SK-N-SH treated with all-trans-retinoic acid at 6 μM for 48 hours (cell line): ENCODE measurements around the gene GAGE10.

Source experiments
- ATAC-seq: fragments of 200-7000 bp; cut with Tn5 transposase; 3 replicates; pipeline ENCODE4 v1.9.1; 2020; ENCODE audit warnings: mild to moderate bottlenecking, moderate library complexity
- ARNTL ChIP-seq: fragments of 450-650 bp; formaldehyde crosslinking; IDR thresholded peaks from 2 replicates; pipeline ENCODE4 v1.5.0; 2020; ENCODE audit warnings: low read depth, mild to moderate bottlenecking, moderate library complexity, borderline replicate concordance
- BACH2 ChIP-seq: fragments of 250-450 bp; sonication (Bioruptor Pico); IDR thresholded peaks from 2 replicates; pipeline ENCODE4 v1.9.0; 2021; ENCODE audit warnings: mild to moderate bottlenecking, borderline replicate concordance
- CREB5 ChIP-seq: fragments of 250-450 bp; sonication (Bioruptor Pico); IDR thresholded peaks from 2 replicates; pipeline ENCODE4 v1.5.1; 2020; ENCODE audit warnings: low read depth, mild to moderate bottlenecking, moderate library complexity
- CSDC2 ChIP-seq: fragments of 250-450 bp; sonication (Bioruptor Pico); IDR thresholded peaks from 2 replicates; pipeline ENCODE4 v1.5.0; 2020; ENCODE audit warnings: mild to moderate bottlenecking, moderate library complexity
- CSRNP3 ChIP-seq: fragments of 250-450 bp; sonication (Bioruptor Pico); IDR thresholded peaks from 2 replicates; pipeline ENCODE4 v1.5.1; 2021; ENCODE audit warnings: mild to moderate bottlenecking, moderate library complexity
- ESRRG ChIP-seq: fragments of 250-450 bp; sonication (Bioruptor Pico); IDR thresholded peaks from 2 replicates; pipeline ENCODE4 v1.6.1; 2021; ENCODE audit warnings: mild to moderate bottlenecking
- GLIS3 ChIP-seq: fragments of 250-450 bp; sonication (Bioruptor Pico); IDR thresholded peaks from 2 replicates; pipeline ENCODE4 v1.5.0; 2020; ENCODE audit warnings: mild to moderate bottlenecking, moderate library complexity
- ISL1 ChIP-seq: fragments of 250-450 bp; sonication (Bioruptor Pico); IDR thresholded peaks from 2 replicates; pipeline ENCODE4 v2.1.2; 2022; ENCODE audit warnings: mild to moderate bottlenecking, moderate library complexity
- OSR1 ChIP-seq: fragments of 250-450 bp; sonication (Bioruptor Pico); IDR thresholded peaks from 2 replicates; pipeline ENCODE4 v1.8.0; 2022; ENCODE audit warnings: moderate library complexity, mild to moderate bottlenecking, inconsistent platforms
- PATZ1 ChIP-seq: fragments of 250-450 bp; sonication (Bioruptor Pico); IDR thresholded peaks from 2 replicates; pipeline ENCODE4 v1.8.0; 2020; ENCODE audit warnings: mild to moderate bottlenecking, moderate library complexity, borderline replicate concordance
- POU6F1 ChIP-seq: fragments of 250-450 bp; sonication (Bioruptor Pico); IDR thresholded peaks from 2 replicates; pipeline ENCODE4 v1.8.0; 2021; ENCODE audit warnings: low read depth, mild to moderate bottlenecking, moderate library complexity, borderline replicate concordance
- SNAI2 ChIP-seq: fragments of 250-450 bp; sonication (Bioruptor Pico); IDR thresholded peaks from 2 replicates; pipeline ENCODE4 v1.5.0; 2020; ENCODE audit warnings: mild to moderate bottlenecking, moderate library complexity
- TCF4 ChIP-seq: fragments of 250-450 bp; sonication (Bioruptor Pico); IDR thresholded peaks from 2 replicates; pipeline ENCODE4 v1.8.0; 2021; ENCODE audit warnings: mild to moderate bottlenecking, moderate library complexity, borderline replicate concordance
- TOX ChIP-seq: fragments of 250-450 bp; sonication (Bioruptor Pico); IDR thresholded peaks from 2 replicates; pipeline ENCODE4 v1.8.0; 2021; ENCODE audit warnings: mild to moderate bottlenecking, moderate library complexity, borderline replicate concordance
- TSHZ2 ChIP-seq: fragments of 250-450 bp; sonication (Bioruptor Pico); IDR thresholded peaks from 2 replicates; pipeline ENCODE4 v1.5.0; 2020; ENCODE audit warnings: mild to moderate bottlenecking, moderate library complexity
- ZC3H10 ChIP-seq: fragments of 250-450 bp; sonication (Bioruptor Pico); IDR thresholded peaks from 2 replicates; pipeline ENCODE4 v1.5.1; 2021; ENCODE audit warnings: mild to moderate bottlenecking, moderate library complexity
- ZFP3 ChIP-seq: fragments of 250-450 bp; sonication (Bioruptor Pico); IDR thresholded peaks from 2 replicates; pipeline ENCODE4 v1.5.0; 2020; ENCODE audit warnings: mild to moderate bottlenecking, moderate library complexity
- ZFP30 ChIP-seq: fragments of 450-650 bp; formaldehyde crosslinking; IDR thresholded peaks from 2 replicates; pipeline ENCODE4 v1.5.0; 2022; ENCODE audit warnings: mild to moderate bottlenecking, moderate library complexity
- ZNF565 ChIP-seq: fragments of 450-650 bp; formaldehyde crosslinking; conservative IDR thresholded peaks from 2 replicates; pipeline ENCODE4 v1.5.0; 2020; ENCODE audit warnings: low read depth, mild to moderate bottlenecking, moderate library complexity
- ZNF70 ChIP-seq: fragments of 450-650 bp; formaldehyde crosslinking; IDR thresholded peaks from 2 replicates; pipeline ENCODE4 v1.5.0; 2020; ENCODE audit warnings: mild to moderate bottlenecking, moderate library complexity
- ZNF8 ChIP-seq: fragments of 450-650 bp; formaldehyde crosslinking; IDR thresholded peaks from 2 replicates; pipeline ENCODE4 v1.5.0; 2020; ENCODE audit warnings: mild to moderate bottlenecking, moderate library complexity

Gene GAGE10

GRCh38 chrX:49271341-49271740, 32.1 kb upstream of the GAGE10 start (continued):
- TF ChIP-seq POU6F1 (CRISPR knock-in tag) (no peak), ESRRG (CRISPR knock-in tag) (no peak), BACH2 (CRISPR knock-in tag) (no peak), TCF4 (CRISPR knock-in tag) (no peak), OSR1 (CRISPR knock-in tag) (no peak)

- TF ChIP-seq GLIS3 (CRISPR knock-in tag) (no peak), ZFP30 (no peak), TCF4 (CRISPR knock-in tag) (no peak), CSDC2 (CRISPR knock-in tag) (no peak), ISL1 (CRISPR knock-in tag) (no peak), CREB5 (CRISPR knock-in tag) (no peak), ZFP3 (CRISPR knock-in tag) (no peak), POU6F1 (CRISPR knock-in tag) (no peak), TSHZ2 (no peak), CSRNP3 (CRISPR knock-in tag) (no peak), ZC3H10 (no peak), BACH2 (CRISPR knock-in tag) (no peak), ZNF70 (CRISPR knock-in tag) (no peak), ZNF8 (CRISPR knock-in tag) (no peak), ESRRG (CRISPR knock-in tag) (no peak), ARNTL (CRISPR knock-in tag) (no peak)
- ATAC-seq: no peak
These were observed 31.0 kb upstream of the GAGE10 start for GRCh38 chrX:49272421-49272820.

- ATAC-seq: no peak
- TF ChIP-seq ARNTL (CRISPR knock-in tag) (no peak), PATZ1 (CRISPR knock-in tag) (no peak), ZFP3 (CRISPR knock-in tag) (no peak), TOX (CRISPR knock-in tag) (no peak), POU6F1 (CRISPR knock-in tag) (no peak), GLIS3 (CRISPR knock-in tag) (no peak), ZNF70 (CRISPR knock-in tag) (no peak), ZNF565 (CRISPR knock-in tag) (no peak), ZNF8 (CRISPR knock-in tag) (no peak), CREB5 (CRISPR knock-in tag) (no peak), ESRRG (CRISPR knock-in tag) (no peak), SNAI2 (CRISPR knock-in tag) (no peak), CSRNP3 (CRISPR knock-in tag) (no peak), ZFP30 (no peak)
These were observed 30.2 kb upstream of the GAGE10 start for GRCh38 chrX:49273181-49273727.
